DMS153 (cell line): Measurements from ENCODE around the gene METTL9.
A peak's percentile ranks its signal among the peaks of the same experiment; 100 is the strongest.
"Not testable (repeated sequence)": the region's sequence is repeated elsewhere in the genome, so short reads cannot be mapped to it uniquely, and the experiment has no call there.

Experiments used
- DNase-seq: peaks from one replicate; lab custom pipeline; 2025; lab: John Stamatoyannopoulos, UW

Gene METTL9

GRCh38 chr16:21637032-21637968 is 37.9 kb downstream of the METTL9 start:
- DNase-seq = no peak

- DNase-seq = no peak
Measured at GRCh38 chr16:21638573-21638975, 39.2 kb downstream of the METTL9 start.

GRCh38 chr16:21639493-21639892 is 40.1 kb downstream of the METTL9 start:
- DNase-seq = no peak

- no peak for DNase-seq
Measured at GRCh38 chr16:21641916-21642315, 42.5 kb downstream of the METTL9 start.

GRCh38 chr16:21642861-21643260 is 43.5 kb downstream of the METTL9 start:
- DNase-seq = no peak

- no peak for DNase-seq
Measured at GRCh38 chr16:21643785-21644184, 44.4 kb downstream of the METTL9 start.

GRCh38 chr16:21644674-21645073 is 45.3 kb downstream of the METTL9 start:
- no peak for DNase-seq

GRCh38 chr16:21645261-21645721 is 45.9 kb downstream of the METTL9 start:
- no peak for DNase-seq

GRCh38 chr16:21646091-21646490 is 46.7 kb downstream of the METTL9 start:
- no peak for DNase-seq

- no peak for DNase-seq
Measured at GRCh38 chr16:21646721-21647561, 47.6 kb downstream of the METTL9 start.

- no peak for DNase-seq
Measured at GRCh38 chr16:21647562-21648164, 48.3 kb downstream of the METTL9 start.

- not testable (repeated sequence) for DNase-seq
Measured at GRCh38 chr16:21649826-21650406, 50.5 kb downstream of the METTL9 start.

GRCh38 chr16:21650521-21650920 is 51.1 kb downstream of the METTL9 start:
- no peak for DNase-seq

GRCh38 chr16:21651515-21651914 is 52.1 kb downstream of the METTL9 start:
- DNase-seq = no peak

GRCh38 chr16:21652453-21652852 is 53.1 kb downstream of the METTL9 start, which contains the start of gene IGSF6:
IGSF6 (minus strand) TSS chr16:21652608; CDS start chr16:21652598, 10 bp downstream.
- no peak for DNase-seq

- DNase-seq = no peak
Measured at GRCh38 chr16:21653571-21653970, 54.2 kb downstream of the METTL9 start.

- no peak for DNase-seq
Measured at GRCh38 chr16:21654466-21654865, 55.1 kb downstream of the METTL9 start.

GRCh38 chr16:21654881-21655280 is 55.5 kb downstream of the METTL9 start:
- DNase-seq = no peak

GRCh38 chr16:21656795-21657768 is 57.7 kb downstream of the METTL9 start:
- DNase-seq = peak; percentile 6

- DNase-seq = no peak
Measured at GRCh38 chr16:21659124-21659523, 59.7 kb downstream of the METTL9 start.
